Activated T-cell treated with anti-CD3 and anti-CD28 coated beads, Interleukin-2, amount 50 U/mL, for 24 hours (primary cell): ENCODE data around the gene CTSK.

Experiments used
- DNase-seq: peaks from one replicate; pipeline ENCODE4 v3.0.0-alpha.2; 2020
- H3K27ac Mint-ChIP-seq: 2 replicates; pipeline ENCODE4 v1.8.0; 2020; ENCODE audit warnings: mild to moderate bottlenecking, mixed read lengths
- H3K27me3 Mint-ChIP-seq: 2 replicates; pipeline ENCODE4 v1.8.0; 2020; ENCODE audit warnings: mixed read lengths
- H3K36me3 Mint-ChIP-seq: 2 replicates; pipeline ENCODE4 v1.8.0; 2020; ENCODE audit warnings: low read depth, mixed read lengths
- H3K4me1 Mint-ChIP-seq: 2 replicates; pipeline ENCODE4 v1.8.0; 2020; ENCODE audit warnings: low read depth, mixed read lengths
- H3K4me3 Mint-ChIP-seq: 2 replicates; pipeline ENCODE4 v1.8.0; 2020; ENCODE audit warnings: mild to moderate bottlenecking, moderate library complexity, mixed read lengths
- H3K9me3 Mint-ChIP-seq: 2 replicates; pipeline ENCODE4 v1.8.0; 2020; ENCODE audit warnings: mixed read lengths

CTSK gene

GRCh38 chr1:150762552-150762951, 45.5 kb downstream of the CTSK start:
- Mint-ChIP-seq H3K27me3 (no peaks in the 10 kb centered on the region), H3K36me3 (peaks cover 46% of the 10 kb centered on the region), H3K4me1 (peaks cover 51% of the 10 kb centered on the region), H3K27ac (no peak overlapping the region), H3K4me3 (no peak overlapping the region), H3K9me3 (no peaks in the 10 kb centered on the region)
- DNase-seq = no peak

DNA sequence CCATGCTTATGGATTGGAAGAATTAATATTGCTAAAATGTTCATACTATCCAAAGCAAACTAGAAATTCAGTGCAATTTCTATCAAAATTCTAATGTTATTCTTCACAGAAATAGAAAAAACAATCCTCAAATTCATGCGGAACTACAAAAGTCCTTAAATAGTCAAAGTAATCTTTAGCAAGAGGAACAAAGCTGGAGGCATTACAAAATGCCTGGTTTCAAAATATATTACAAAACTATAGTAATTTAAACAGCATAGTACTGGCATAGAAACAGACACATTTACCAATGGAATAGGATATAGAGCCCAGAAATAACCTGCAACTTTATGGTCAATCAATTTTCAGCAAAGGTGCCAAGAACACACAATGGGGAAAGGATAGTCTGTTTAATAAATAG, 46.3 kb downstream of the CTSK start:
- H3K4me3 Mint-ChIP-seq = no peak overlapping the region
- no peak for DNase-seq

DNA sequence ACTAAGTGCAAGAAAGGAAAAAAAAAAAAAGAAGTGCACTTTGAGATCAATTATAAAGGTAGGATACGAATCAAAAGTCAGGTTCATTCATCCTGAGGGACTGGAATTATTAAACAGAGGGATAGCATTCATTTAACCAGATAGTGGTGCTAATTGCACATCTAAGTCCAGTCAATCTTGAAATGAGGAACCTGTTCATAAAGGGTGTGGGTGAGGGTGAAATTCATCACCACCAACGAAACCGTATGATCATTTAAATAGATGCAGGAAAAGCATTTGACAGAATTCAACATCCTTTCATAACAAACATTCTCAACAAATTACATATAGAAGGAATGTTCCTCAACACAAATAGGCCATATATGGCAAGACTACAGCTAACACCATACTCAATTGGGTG, 48.0 kb downstream of the CTSK start:
- Mint-ChIP-seq H3K9me3 (no peaks in the 10 kb centered on the region), H3K4me3 (no peak overlapping the region), H3K4me1 (peaks cover 34% of the 10 kb centered on the region), H3K27me3 (no peaks in the 10 kb centered on the region), H3K27ac (no peak overlapping the region), H3K36me3 (peaks cover 56% of the 10 kb centered on the region)
- no peak for DNase-seq

More for the DNA sequence above, 46.3 kb downstream of the CTSK start:
- H3K36me3 Mint-ChIP-seq = peaks cover 53% of the 10 kb centered on the region
- H3K4me1 Mint-ChIP-seq = peaks cover 49% of the 10 kb centered on the region
- H3K9me3 Mint-ChIP-seq = no peaks in the 10 kb centered on the region
- H3K27ac Mint-ChIP-seq = no peak overlapping the region
- no peaks in the 10 kb centered on the region for H3K27me3 Mint-ChIP-seq

DNA sequence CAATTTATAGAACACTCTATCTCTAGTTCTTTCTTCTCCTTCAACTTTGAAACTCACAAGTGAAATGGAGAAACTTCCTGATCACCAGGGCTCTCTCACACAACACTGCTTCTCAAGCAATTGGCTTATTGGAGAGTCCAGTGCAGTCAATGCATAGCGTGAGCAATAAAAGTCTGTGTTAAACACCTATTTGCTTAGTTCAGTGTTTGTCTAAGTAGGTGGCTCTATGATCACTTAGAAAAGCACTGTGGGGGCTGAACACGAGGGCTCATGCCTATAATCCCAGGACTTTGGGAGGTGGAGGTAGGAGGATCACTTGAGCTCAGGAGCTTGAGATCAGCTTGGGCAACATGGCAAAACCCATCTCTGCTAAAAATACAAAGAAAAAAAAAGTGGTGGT, 54.6 kb downstream of the CTSK start:
- Mint-ChIP-seq H3K4me1 (no peaks in the 10 kb centered on the region), H3K36me3 (peaks cover 80% of the 10 kb centered on the region), H3K4me3 (no peak overlapping the region), H3K27me3 (no peaks in the 10 kb centered on the region), H3K9me3 (no peaks in the 10 kb centered on the region), H3K27ac (no peak overlapping the region)
- no peak for DNase-seq

DNA sequence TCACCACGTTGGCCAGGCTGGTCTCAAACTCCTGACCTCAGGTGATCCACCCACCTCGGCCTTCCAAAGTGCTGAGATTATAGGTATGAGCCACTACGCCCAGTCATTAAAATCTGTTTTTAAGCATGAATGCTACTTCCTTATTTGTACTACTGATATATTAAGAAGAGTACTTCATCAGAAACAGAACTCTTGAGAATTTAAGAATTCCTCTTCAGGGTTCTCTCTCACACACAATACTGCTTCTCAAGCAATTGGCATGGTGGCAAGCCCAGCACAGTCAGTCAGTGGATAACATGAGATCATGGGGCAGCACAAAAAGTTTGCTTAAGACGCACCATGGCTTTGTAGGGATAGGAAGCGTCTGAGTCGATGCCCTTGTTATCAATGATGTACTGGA, 56.6 kb downstream of the CTSK start:
- Mint-ChIP-seq H3K4me1 (no peaks in the 10 kb centered on the region), H3K27ac (no peak overlapping the region), H3K36me3 (peaks cover 67% of the 10 kb centered on the region), H3K9me3 (no peaks in the 10 kb centered on the region), H3K4me3 (no peak overlapping the region), H3K27me3 (no peaks in the 10 kb centered on the region)
- DNase-seq = no peak

GRCh38 chr1:150749720-150750311, 58.2 kb downstream of the CTSK start:
- Mint-ChIP-seq H3K4me1 (no peaks in the 10 kb centered on the region), H3K36me3 (peaks cover 58% of the 10 kb centered on the region), H3K9me3 (no peaks in the 10 kb centered on the region), H3K27me3 (no peaks in the 10 kb centered on the region), H3K27ac (no peak overlapping the region), H3K4me3 (no peak overlapping the region)
- no peak for DNase-seq

DNA sequence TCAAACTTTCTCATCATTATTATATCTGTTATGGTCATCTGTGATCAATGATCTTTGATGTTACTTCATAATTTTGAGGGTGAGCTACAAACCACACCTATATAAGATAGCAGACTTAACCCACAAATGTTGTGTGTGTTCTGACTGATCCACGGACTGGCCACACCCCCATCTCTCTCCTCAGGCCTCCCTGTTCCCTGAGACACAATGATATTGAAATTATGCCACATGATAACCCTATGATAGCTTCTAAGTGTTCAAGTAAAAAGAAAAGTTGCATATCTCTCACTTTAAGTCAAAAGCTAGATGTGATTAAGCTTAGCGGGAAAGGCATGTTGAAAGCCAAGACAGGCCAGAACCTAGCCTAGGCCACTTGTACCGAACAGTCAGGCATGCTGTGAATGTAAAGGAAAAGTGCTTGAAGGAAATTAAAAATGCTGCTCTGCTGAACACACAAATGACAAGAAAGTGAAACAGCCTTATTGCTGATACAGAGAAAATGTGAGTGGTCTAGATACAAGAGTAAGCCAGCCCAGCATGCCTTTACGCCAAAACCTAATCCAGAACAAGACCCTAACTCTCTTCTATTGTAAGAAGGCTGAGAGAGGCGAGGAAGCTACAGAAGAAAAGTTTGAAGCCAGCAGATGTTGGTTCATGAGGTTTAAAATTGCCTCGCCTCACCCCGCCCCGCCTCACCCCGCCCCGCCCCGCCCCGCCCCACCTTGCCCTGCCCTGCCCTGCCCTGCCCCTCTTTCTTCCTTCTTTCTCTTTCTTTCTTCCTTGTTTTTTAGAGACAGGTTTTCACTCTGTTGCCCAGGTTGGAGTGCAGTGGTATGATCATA, 59.0 kb downstream of the CTSK start:
- Mint-ChIP-seq H3K4me1 (no peaks in the 10 kb centered on the region), H3K27ac (no peak overlapping the region), H3K9me3 (no peaks in the 10 kb centered on the region), H3K4me3 (no peak overlapping the region), H3K27me3 (no peaks in the 10 kb centered on the region), H3K36me3 (peaks cover 51% of the 10 kb centered on the region)
- no peak for DNase-seq
